ENCODE data around the gene BAHCC1.

The BAHCC1 gene

GRCh38 chr17:81364278-81365147 is 30.7 kb upstream of the BAHCC1 start:
- peak overlapping the region; percentile 43 for H3K4me3 ChIP-seq (ENCODE audit: low read depth, low read length)
- no peak for DNase-seq (ENCODE audit: low read depth)
- TF ChIP-seq, protein P1, sequence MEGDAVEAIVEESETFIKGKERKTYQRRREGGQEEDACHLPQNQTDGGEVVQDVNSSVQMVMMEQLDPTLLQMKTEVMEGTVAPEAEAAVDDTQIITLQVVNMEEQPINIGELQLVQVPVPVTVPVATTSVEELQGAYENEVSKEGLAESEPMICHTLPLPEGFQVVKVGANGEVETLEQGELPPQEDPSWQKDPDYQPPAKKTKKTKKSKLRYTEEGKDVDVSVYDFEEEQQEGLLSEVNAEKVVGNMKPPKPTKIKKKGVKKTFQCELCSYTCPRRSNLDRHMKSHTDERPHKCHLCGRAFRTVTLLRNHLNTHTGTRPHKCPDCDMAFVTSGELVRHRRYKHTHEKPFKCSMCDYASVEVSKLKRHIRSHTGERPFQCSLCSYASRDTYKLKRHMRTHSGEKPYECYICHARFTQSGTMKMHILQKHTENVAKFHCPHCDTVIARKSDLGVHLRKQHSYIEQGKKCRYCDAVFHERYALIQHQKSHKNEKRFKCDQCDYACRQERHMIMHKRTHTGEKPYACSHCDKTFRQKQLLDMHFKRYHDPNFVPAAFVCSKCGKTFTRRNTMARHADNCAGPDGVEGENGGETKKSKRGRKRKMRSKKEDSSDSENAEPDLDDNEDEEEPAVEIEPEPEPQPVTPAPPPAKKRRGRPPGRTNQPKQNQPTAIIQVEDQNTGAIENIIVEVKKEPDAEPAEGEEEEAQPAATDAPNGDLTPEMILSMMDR (IDR thresholded peaks at IDR 0.05; ENCODE audit: control insufficient read depth, extremely low read depth, insufficient read depth) = no peak

DNA sequence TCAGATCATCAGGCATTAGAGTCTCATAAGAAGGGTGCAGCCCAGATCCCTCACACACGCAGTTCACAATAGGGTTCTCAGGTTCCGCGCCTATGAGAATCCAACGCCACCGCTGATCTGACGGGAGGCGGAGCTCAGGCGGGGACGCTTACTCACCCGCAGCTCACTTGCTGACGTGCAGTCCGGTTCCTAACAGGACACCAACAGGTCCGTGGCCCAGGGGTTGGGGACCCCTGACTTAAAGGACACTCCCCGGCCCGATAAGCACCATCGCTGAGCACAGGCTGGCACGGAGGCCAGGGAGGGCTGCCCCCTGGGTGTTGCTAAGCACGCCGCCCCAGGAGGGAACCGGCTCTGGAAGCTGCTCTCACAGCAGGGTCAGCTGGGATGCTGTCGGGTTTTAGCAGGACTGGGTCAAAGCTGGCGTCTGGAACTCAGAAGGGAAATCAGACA is 30.1 kb upstream of the BAHCC1 start:
- H3K4me3 ChIP-seq (ENCODE audit: low read depth, low read length) = peak overlapping the region; percentile 43
- peak; percentile 59 for DNase-seq (ENCODE audit: low read depth)
- TF ChIP-seq, protein P1 (IDR thresholded peaks at IDR 0.05; ENCODE audit: control insufficient read depth, extremely low read depth, insufficient read depth) = no peak

- TF ChIP-seq, protein P1 (IDR thresholded peaks at IDR 0.05; ENCODE audit: control insufficient read depth, extremely low read depth, insufficient read depth) = 0 out of 2 replicates have a peak, but pooled peaks have one; percentile 11
- H3K4me3 ChIP-seq (ENCODE audit: low read depth, low read length) = peak overlapping the region; percentile 43
- peak; percentile 99 for DNase-seq (ENCODE audit: low read depth)
These were observed 29.4 kb upstream of the BAHCC1 start for GRCh38 chr17:81365601-81366585.

- TF ChIP-seq, protein P1 (IDR thresholded peaks at IDR 0.05; ENCODE audit: control insufficient read depth, extremely low read depth, insufficient read depth) = no peak
- no peak for DNase-seq (ENCODE audit: low read depth)
- no peak overlapping the region for H3K4me3 ChIP-seq (ENCODE audit: low read depth, low read length)
These were observed 28.6 kb upstream of the BAHCC1 start for GRCh38 chr17:81366648-81367047.

DNA sequence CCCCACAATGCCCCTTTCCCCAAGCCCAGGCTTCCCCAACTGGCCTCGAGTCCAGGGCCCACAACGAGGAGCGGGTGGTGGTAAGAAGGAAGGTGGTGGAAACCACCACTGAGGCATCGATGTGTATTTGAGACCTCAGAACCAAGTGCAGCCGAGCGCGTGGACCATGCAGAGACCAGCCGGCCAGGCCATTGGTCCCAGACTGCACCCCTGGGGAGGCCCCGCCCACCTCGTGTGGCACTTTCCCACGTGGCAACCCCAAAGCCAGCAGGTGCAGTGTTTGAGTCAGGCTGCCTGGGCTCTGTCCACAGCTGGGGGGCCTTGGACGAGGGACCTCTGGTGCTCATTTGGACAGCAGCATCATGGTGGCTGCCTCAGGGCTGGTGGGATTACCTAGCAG is 28.1 kb upstream of the BAHCC1 start:
- TF ChIP-seq, protein P1 (IDR thresholded peaks at IDR 0.05; ENCODE audit: control insufficient read depth, extremely low read depth, insufficient read depth) = no peak
- DNase-seq (ENCODE audit: low read depth) = no peak
- H3K4me3 ChIP-seq (ENCODE audit: low read depth, low read length) = no peak overlapping the region

GRCh38 chr17:81368161-81369022 is 26.9 kb upstream of the BAHCC1 start:
- H3K4me3 ChIP-seq (ENCODE audit: low read depth, low read length) = no peak overlapping the region
- no peak for DNase-seq (ENCODE audit: low read depth)
- TF ChIP-seq, protein P1 (IDR thresholded peaks at IDR 0.05; ENCODE audit: control insufficient read depth, extremely low read depth, insufficient read depth) = no peak

Data from LNCaP clone FGC (cell line).